Ishikawa (cell line): ENCODE results near the gene KCNMB1.

Experiments used
- CEBPB ChIP-seq: IDR thresholded peaks from 2 replicates; pipeline ENCODE4 v1.6.1; 2012
- CREB1 ChIP-seq: IDR thresholded peaks from 2 replicates; pipeline ENCODE4 v1.6.1; 2012; ENCODE audit warnings: low read depth
- EGR1 ChIP-seq: IDR thresholded peaks from 2 replicates; pipeline ENCODE4 v1.6.1; 2012
- EP300 ChIP-seq: IDR thresholded peaks from 2 replicates; pipeline ENCODE4 v1.6.1; 2012; ENCODE audit warnings: borderline replicate concordance
- FOXM1 ChIP-seq: IDR thresholded peaks from 2 replicates; pipeline ENCODE4 v1.6.1; 2012; ENCODE audit warnings: low read depth, borderline replicate concordance
- MAX ChIP-seq: IDR thresholded peaks from 2 replicates; pipeline ENCODE4 v1.6.1; 2012
- NFIC ChIP-seq: IDR thresholded peaks from 2 replicates; pipeline ENCODE4 v1.6.1; 2012
- RAD21 ChIP-seq: IDR thresholded peaks from 2 replicates; pipeline ENCODE4 v1.6.1; 2012; ENCODE audit warnings: low read depth
- REST ChIP-seq: IDR thresholded peaks from 2 replicates; pipeline ENCODE4 v1.6.1; 2012; ENCODE audit warnings: low read depth, mild to moderate bottlenecking
- TAF1 ChIP-seq: IDR thresholded peaks from 2 replicates; pipeline ENCODE4 v1.6.1; 2012; ENCODE audit warnings: low read depth, mild to moderate bottlenecking
- TCF12 ChIP-seq: IDR thresholded peaks from 2 replicates; pipeline ENCODE4 v1.6.1; 2012; ENCODE audit warnings: low read depth
- TEAD4 ChIP-seq: IDR thresholded peaks from 2 replicates; pipeline ENCODE4 v1.6.1; 2012
- USF1 ChIP-seq: IDR thresholded peaks from 2 replicates; pipeline ENCODE4 v1.6.1; 2012
- YY1 ChIP-seq: IDR thresholded peaks from 2 replicates; pipeline ENCODE4 v1.6.1; 2012; ENCODE audit warnings: low read depth
- ZBTB7A ChIP-seq: IDR thresholded peaks from 2 replicates; pipeline ENCODE4 v1.6.1; 2012; ENCODE audit warnings: low read depth

The KCNMB1 gene

GRCh38 chr5:170339780-170340167, 49.4 kb downstream of the KCNMB1 start:
- TF ChIP-seq CEBPB = no peak
- no peak for TF ChIP-seq USF1
- no peak for TF ChIP-seq ZBTB7A

GRCh38 chr5:170338933-170339779, 50.0 kb downstream of the KCNMB1 start:
- TF ChIP-seq EP300 (no peak), NFIC (no peak), TEAD4 (no peak), RAD21 (peak; percentile 53), TCF12 (no peak)

GRCh38 chr5:170338291-170338690, 50.9 kb downstream of the KCNMB1 start:
- TF ChIP-seq EGR1 (no peak), ZBTB7A (no peak), MAX (no peak), FOXM1 (no peak), CREB1 (no peak)

GRCh38 chr5:170337045-170337733, 52.0 kb downstream of the KCNMB1 start:
- TF ChIP-seq TEAD4 (no peak), FOXM1 (no peak), YY1 (no peak), TAF1 (no peak), TCF12 (no peak), CREB1 (no peak), ZBTB7A (no peak), NFIC (no peak), EGR1 (no peak), USF1 (no peak), REST (no peak), MAX (no peak), CEBPB (no peak), RAD21 (no peak), EP300 (no peak)

GRCh38 chr5:170336065-170336464, 53.1 kb downstream of the KCNMB1 start:
- TF ChIP-seq TCF12 (no peak), TEAD4 (no peak), EP300 (no peak), REST (no peak), CREB1 (no peak), RAD21 (no peak), USF1 (no peak), NFIC (no peak), MAX (no peak)
